HepG2 (cell line): Measurements from ENCODE around the gene MUC6. TPM values are rescaled to one million over a fixed set of nuclear protein-coding genes. Genes with fewer than 3 reads are reported as not detected.

Experiments used
- ATAC-seq: fragments of 200-7000 bp; cut with Tn5 transposase; 3 replicates; pipeline ENCODE4 v1.9.1; 2020; ENCODE audit warnings: mild to moderate bottlenecking, moderate library complexity
- BruUV-seq: library from RNA; stranded (reverse); fragments of 400-500 nt; replicated peaks from 2 replicates; lab custom pipeline; 2021; lab: Mats Ljungman, UMichigan
- CTCF ChIA-PET: fragments of 300-600 bp; formaldehyde crosslinking; extraction: SDS; loops from one replicate; lab custom pipeline; 2021; ENCODE audit warnings: low total read pairs, inconsistent platforms, low intra/inter-chr PET ratio; lab: Yijun Ruan, JAX
- POLR2A ChIA-PET: fragments of 350-600 bp; sonication (Branson Sonifier 250); formaldehyde crosslinking; loops from one replicate; lab custom pipeline; 2020; ENCODE audit warnings: antibody characterized with exemption, inconsistent platforms; lab: Yijun Ruan, JAX
- DNase-seq: peaks from one replicate; pipeline ENCODE4 v3.0.0-alpha.2; 2015; ENCODE audit warnings: low spot score
- FAIRE-seq: peaks from 3 replicates; lab custom pipeline; 2011; peaks lifted over from hg19 to GRCh38; lab: Jason Lieb, UNC
- H2AFZ ChIP-seq: one replicate; pipeline ENCODE4 v1.6.1; 2011; ENCODE audit warnings: low read length, inconsistent platforms
- H3K27ac ChIP-seq: fragments of 300-600 bp; 3 replicates; pipeline ENCODE4 v1.8.0; 2011; ENCODE audit warnings: mixed run types, mild to moderate bottlenecking, mixed read lengths, low read length, inconsistent platforms; ENCODE audit not compliant: insufficient read depth; ENCODE audit errors: extremely low read length
- H3K27me3 ChIP-seq, 2 experiments: fragments of 200-600 bp in 1 of 2; 2 replicates in 1 of 2; 3 replicates in 1 of 2; pipeline versions ENCODE4 v1.6.0 to v1.8.0; 2011; ENCODE audit warnings: low read length in 2 of 2, mild to moderate bottlenecking in 2 of 2, moderate library complexity in 2 of 2, inconsistent platforms in 1 of 2; ENCODE audit not compliant: insufficient read depth in 2 of 2, control insufficient read depth in 1 of 2
- H3K36me3 ChIP-seq, 2 experiments: fragments of 200-600 bp in 1 of 2; replicated peaks in 1 of 2; 2 replicates in 1 of 2; 3 replicates in 1 of 2; pipeline versions ENCODE4 v1.5.1 to v1.8.0; 2011; ENCODE audit warnings: low read length in 2 of 2, inconsistent platforms in 1 of 2; ENCODE audit not compliant: insufficient read depth in 2 of 2, control insufficient read depth in 1 of 2
- H3K4me1 ChIP-seq: 2 replicates; pipeline ENCODE4 v1.5.1; 2012; ENCODE audit warnings: low read length, inconsistent platforms; ENCODE audit not compliant: insufficient read depth
- H3K4me2 ChIP-seq: 2 replicates; pipeline ENCODE4 v1.6.0; 2011; ENCODE audit warnings: low read depth, low read length, inconsistent platforms
- H3K4me3 ChIP-seq, 3 experiments: fragments of 200-600 bp in 1 of 3; sonication (generic), shearing (Covaris generic) in 1 of 3; replicated peaks in 1 of 3; 2 replicates each; pipeline ENCODE4 v1.5.1; 2011 to 2016; ENCODE audit warnings: low read length in 3 of 3, inconsistent platforms in 2 of 3, low read depth in 2 of 3, mild to moderate bottlenecking in 2 of 3, control low read depth in 1 of 3, mixed read lengths in 1 of 3; ENCODE audit not compliant: insufficient read depth in 1 of 3
- H3K79me2 ChIP-seq: one replicate; pipeline ENCODE4 v1.6.1; 2011; ENCODE audit warnings: low read length, inconsistent platforms; ENCODE audit not compliant: insufficient read depth
- H3K9ac ChIP-seq: 2 replicates; pipeline ENCODE4 v1.6.0; 2011; ENCODE audit warnings: mild to moderate bottlenecking, low read depth, low read length, inconsistent platforms; ENCODE audit not compliant: insufficient read depth
- H3K9me3 ChIP-seq: 2 replicates; pipeline ENCODE4 v1.5.1; 2012; ENCODE audit warnings: mild to moderate bottlenecking, low read length
- H4K20me1 ChIP-seq: 2 replicates; pipeline ENCODE4 v1.6.0; 2011; ENCODE audit warnings: inconsistent platforms, mild to moderate bottlenecking, low read length, moderate library complexity; ENCODE audit not compliant: insufficient read depth
- AGO1 ChIP-seq: fragments of 200-400 bp; formaldehyde crosslinking; IDR thresholded peaks from 2 replicates; pipeline ENCODE4 v1.6.1; 2017; ENCODE audit warnings: mild to moderate bottlenecking, low read depth, low read length, moderate library complexity; ENCODE audit not compliant: poor library complexity, severe bottlenecking
- ASH2L ChIP-seq: fragments of 300-600, 200-600 bp; sonication (generic); IDR thresholded peaks from 2 replicates; pipeline ENCODE4 v1.7.0; 2017; ENCODE audit warnings: low read depth, mild to moderate bottlenecking, moderate library complexity, mixed read lengths, low read length; ENCODE audit not compliant: insufficient read length
- EP300 ChIP-seq, 3 experiments: sonication (generic) in 1 of 3; formaldehyde crosslinking in 1 of 3; IDR thresholded peaks; 2 replicates each; pipeline versions ENCODE4 v1.5.1 to v1.6.1; 2011 to 2020; ENCODE audit warnings: low read depth in 2 of 3, low read length in 2 of 3, borderline replicate concordance in 1 of 3, improper control_type of control experiment in 1 of 3, mild to moderate bottlenecking in 1 of 3, missing genetic modification reagents in 1 of 3, moderate library complexity in 1 of 3
- HNRNPH1 ChIP-seq: fragments of 200-400 bp; formaldehyde crosslinking; optimal IDR thresholded peaks from 2 replicates; pipeline ENCODE3; 2017; ENCODE audit warnings: mild to moderate bottlenecking, low read depth, low read length
- JARID2 ChIP-seq: sonication (generic); formaldehyde crosslinking; IDR thresholded peaks from 2 replicates; pipeline ENCODE4 v1.8.1; 2023; ENCODE audit warnings: missing genetic modification reagents, inconsistent platforms; ENCODE audit not compliant: insufficient replicate concordance
- MIER3 ChIP-seq: IDR thresholded peaks from 2 replicates; pipeline ENCODE4 v1.6.1; 2016; ENCODE audit warnings: missing compliant biosample characterization, borderline replicate concordance
- NFYC ChIP-seq: IDR thresholded peaks from 2 replicates; pipeline ENCODE4 v1.6.1; 2016; ENCODE audit warnings: missing genetic modification reagents, missing compliant biosample characterization
- PHB2 ChIP-seq: fragments of 450-650 bp; IDR thresholded peaks from 2 replicates; pipeline ENCODE4 v1.6.1; 2018; ENCODE audit not compliant: partially characterized antibody
- PHF5A ChIP-seq: IDR thresholded peaks from one replicate; pipeline ENCODE4 v1.6.1; 2018; ENCODE audit warnings: low read depth, missing genetic modification reagents; ENCODE audit not compliant: unreplicated experiment
- PTBP1 ChIP-seq: fragments of 200-400 bp; formaldehyde crosslinking; IDR thresholded peaks from 2 replicates; pipeline ENCODE4 v1.6.1; 2018; ENCODE audit warnings: low read length, low read depth; ENCODE audit not compliant: poor library complexity, severe bottlenecking
- TFDP2 ChIP-seq: sonication (generic); formaldehyde crosslinking; IDR thresholded peaks from 2 replicates; pipeline ENCODE4 v1.4.0; 2020; ENCODE audit warnings: missing genetic modification reagents
- ZKSCAN1 ChIP-seq: fragments of 150-350 bp; IDR thresholded peaks from 2 replicates; pipeline ENCODE4 v1.6.1; 2014; ENCODE audit warnings: low read length
- ZNF143 ChIP-seq: sonication (generic); formaldehyde crosslinking; IDR thresholded peaks from 2 replicates; pipeline ENCODE4 v1.4.0; 2020; ENCODE audit warnings: missing genetic modification reagents
- ZNF275 ChIP-seq: sonication (generic); formaldehyde crosslinking; IDR thresholded peaks from 2 replicates; pipeline ENCODE4 v1.8.0; 2022; ENCODE audit warnings: missing genetic modification reagents, mild to moderate bottlenecking, inconsistent platforms, borderline replicate concordance
- ZNF646 ChIP-seq: sonication (generic); formaldehyde crosslinking; IDR thresholded peaks from 2 replicates; pipeline ENCODE4 v1.9.0; 2021; ENCODE audit warnings: mild to moderate bottlenecking, missing genetic modification reagents
- WGBS: methylation state at CpG from one replicate; pipeline ENCODE4 v1.1.6; 2017; ENCODE audit warnings: low lambda C conversion rate; 5-methylcytosine and 5-hydroxymethylcytosine counted together
- in situ Hi-C: cut with HindIII; loops from 2 replicates; pipeline ENCODE4 v1.10.0; 2017; ENCODE audit warnings: low pct_unique_long_range_greater_than_20kb; ENCODE audit not compliant: extremely low pct_ligation_motif_present
- intact Hi-C: fragments of 100-400 bp; cut with micrococcal nuclease; formaldehyde crosslinking; loops from one replicate; pipeline ENCODE4 v1.10.0; 2022; ENCODE audit not compliant: unreplicated experiment
- polyA plus RNA-seq, 8 experiments: library from polyadenylated mRNA; depleted of rRNA in 3 of 8; stranded (reverse) in 7 of 8; unstranded in 1 of 8; fragments of >200 nt; fragmentation: Illumina TruSeq in 4 of 8; extraction: Trizol in 4 of 8; gene quantifications; 2 replicates each; pipeline versions ENCODE4 v1.2.1 to v1.2.3, GENCODE V29; 2011 to 2016; ENCODE audit warnings: low read depth in 4 of 8, missing spikeins in 1 of 8, mixed read lengths in 1 of 8; ENCODE audit not compliant: insufficient read depth in 1 of 8
- total RNA-seq, 5 experiments: library from RNA; depleted of rRNA; stranded (reverse); fragments of >200 nt; fragmentation: Illumina TruSeq; extraction: Trizol; gene quantifications; 2 replicates each; pipeline ENCODE4 v1.2.3, GENCODE V29; 2016; ENCODE audit warnings: low read depth in 1 of 5

MUC6 gene
- total and polyA plus RNA-seq, 2 of the 13 experiments (the other 11 are each of a cell fraction or from before 2014, with no cell fraction given), result not detected

GRCh38 chr11:1043563-1044096 lies 7.1 kb upstream of the MUC6 start:
- Histone ChIP-seq H3K9ac (no peak overlapping the region), H3K27ac (no peak overlapping the region), H3K9me3 (no peaks in the 10 kb centered on the region), H3K4me1 (peaks cover 9% of the 10 kb centered on the region), H3K4me3 (no peak overlapping the region), H3K4me2 (no peak overlapping the region), H2AFZ (no peak overlapping the region), H3K36me3 (no peaks in the 10 kb centered on the region), H4K20me1 (no peaks in the 10 kb centered on the region), H3K79me2 (no peaks in the 10 kb centered on the region), H3K27me3 (peaks cover 10 to 82% of the 10 kb centered on the region in 2 experiments)
- in situ Hi-C loops, result no loop called here
- FAIRE-seq (no peak), DNase-seq (no peak), ATAC-seq (no peak)
- 26% methylated on average over 6 of the region's 20 CpGs for WGBS
- intact Hi-C loops, result no loop called here
- BruUV-seq, result no TSS peak
- ChIA-PET CTCF (no interaction called here), POLR2A (no interaction called here)
- TF ChIP-seq HNRNPH1 (no peak), AGO1 (no peak), EP300 (IDR thresholded peaks at IDR 0.05; ENCODE audit: low read depth in 2 of 2, low read length in 2 of 2) (no peak), EP300 (CRISPR knock-in tag; IDR thresholded peaks at IDR 0.05; ENCODE audit: borderline replicate concordance) (no peak), PTBP1 (no peak), JARID2 (no peak), TFDP2 (CRISPR knock-in tag) (no peak), NFYC (CRISPR knock-in tag) (no peak), ZNF646 (CRISPR knock-in tag) (no peak), ZNF143 (CRISPR knock-in tag) (no peak), ZKSCAN1 (no peak), MIER3 (no peak), PHB2 (no peak), ZNF275 (CRISPR knock-in tag) (no peak), PHF5A (CRISPR knock-in tag) (no peak), ASH2L (no peak)
